NOMO-1 (cell line): ENCODE results near the gene FYN.
"Not testable (repeated sequence)": the region's sequence is repeated elsewhere in the genome, so short reads cannot be mapped to it uniquely, and the experiment has no call there.

ENCODE experiments used
- DNase-seq, 2 experiments: peaks; one replicate each; lab custom pipeline; 2025; ENCODE audit not compliant: unreplicated experiment in 2 of 2; lab: John Stamatoyannopoulos, UW

FYN gene

DNA sequence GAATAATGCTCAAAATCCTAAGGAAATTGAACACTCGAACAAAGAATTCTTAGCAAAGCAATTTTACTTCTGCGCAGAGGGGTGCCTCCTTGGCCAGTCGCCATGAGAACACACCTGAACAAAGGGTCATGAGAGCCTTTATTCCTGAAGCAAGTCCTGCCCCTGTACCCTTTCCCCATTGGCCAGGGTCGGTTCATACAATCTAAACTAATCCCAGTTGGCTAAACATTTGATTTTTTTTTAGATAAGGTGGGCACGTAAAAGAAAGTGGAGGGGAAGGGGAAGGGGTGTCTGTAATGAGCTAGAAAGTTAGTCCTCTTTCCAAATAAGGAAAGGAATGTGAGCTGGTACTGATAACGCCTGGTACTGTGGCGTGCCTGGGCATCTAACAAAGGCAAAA is 37.9 kb downstream of the FYN start:
- not testable (repeated sequence) for DNase-seq

DNA sequence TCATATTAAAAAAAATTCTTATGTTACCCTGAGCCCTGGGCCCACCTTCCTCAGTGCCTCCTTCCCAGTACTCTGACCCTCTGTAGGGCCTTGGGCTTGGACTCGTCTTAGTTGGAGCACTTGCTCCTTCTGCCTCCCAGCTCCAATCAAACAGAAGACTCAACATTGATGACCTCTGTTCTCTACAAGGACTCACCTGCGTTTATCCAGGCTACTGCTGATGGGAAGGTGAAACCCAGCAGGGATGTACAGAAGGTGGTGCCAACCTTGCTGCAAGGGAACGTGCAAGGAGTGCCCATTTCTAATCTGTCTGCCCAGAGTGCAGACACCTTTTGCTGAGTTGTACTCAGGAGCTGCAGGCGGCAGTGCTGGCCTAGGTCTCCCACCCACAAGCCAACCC is 38.9 kb downstream of the FYN start:
- no peak for DNase-seq

DNA sequence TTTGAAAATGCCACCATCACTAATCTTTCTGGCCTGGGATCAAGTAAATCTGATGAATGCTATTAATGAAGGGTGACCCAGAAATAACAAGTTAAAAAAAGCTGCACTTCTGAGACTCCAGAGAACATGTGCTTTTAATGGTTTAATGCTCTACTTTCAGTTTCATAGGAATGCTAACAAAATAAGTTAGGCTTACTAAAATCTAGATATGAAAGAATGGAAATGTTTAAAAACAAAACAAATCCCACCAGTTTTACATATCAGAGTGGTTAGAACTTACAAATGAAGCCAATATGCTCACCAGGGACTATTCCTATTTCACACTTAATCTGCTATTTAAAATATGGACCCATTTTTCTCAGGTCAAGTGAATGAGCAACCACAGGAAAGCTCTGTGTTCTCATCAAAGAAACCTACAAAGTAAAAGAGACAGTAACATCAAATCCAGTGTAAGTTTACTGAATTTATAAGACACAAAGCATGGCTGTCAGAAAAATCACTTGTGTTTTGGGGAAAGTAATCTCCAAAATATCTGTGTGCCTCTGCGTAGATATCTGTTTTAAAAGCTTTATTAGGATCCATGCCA is 40.3 kb downstream of the FYN start:
- no peak for DNase-seq

DNA sequence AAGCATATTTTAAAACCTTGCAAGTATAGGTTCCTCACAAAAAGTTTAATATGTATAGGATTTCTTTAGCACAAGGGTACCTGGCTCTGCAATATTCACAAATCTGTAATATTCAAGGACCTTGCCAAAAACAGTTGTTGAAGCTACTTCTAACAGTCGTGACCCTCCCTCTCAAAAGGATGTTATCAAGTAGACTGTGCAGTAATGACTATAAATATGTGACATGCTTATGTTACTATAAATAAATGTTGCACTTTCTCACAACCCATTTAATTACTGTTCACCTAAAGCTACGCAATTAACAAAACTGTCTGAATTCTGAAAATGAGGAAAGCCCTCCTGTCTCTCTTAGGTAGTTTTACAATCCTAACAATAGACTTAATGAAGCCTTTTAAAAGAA is 41.8 kb downstream of the FYN start:
- no peak for DNase-seq

DNA sequence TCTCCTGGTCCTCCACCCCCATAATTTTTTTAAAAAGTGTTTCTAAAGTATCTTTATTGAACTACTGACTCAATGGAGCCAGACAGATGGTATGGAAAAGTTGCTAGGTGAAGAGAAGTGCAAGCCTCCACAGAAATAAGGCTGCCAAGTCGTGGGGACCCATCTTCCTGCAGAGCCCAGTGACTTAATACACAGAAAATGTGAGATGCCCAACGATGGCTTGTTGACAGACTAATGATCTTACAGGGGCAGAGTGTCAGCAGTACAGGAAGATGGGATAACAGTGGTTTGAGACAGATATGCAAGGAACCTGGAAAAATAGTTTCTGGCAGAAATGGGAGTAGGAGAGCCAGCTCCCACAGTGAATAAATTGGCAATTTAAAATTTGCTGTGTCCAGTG is 43.3 kb downstream of the FYN start:
- no peak for DNase-seq

DNA sequence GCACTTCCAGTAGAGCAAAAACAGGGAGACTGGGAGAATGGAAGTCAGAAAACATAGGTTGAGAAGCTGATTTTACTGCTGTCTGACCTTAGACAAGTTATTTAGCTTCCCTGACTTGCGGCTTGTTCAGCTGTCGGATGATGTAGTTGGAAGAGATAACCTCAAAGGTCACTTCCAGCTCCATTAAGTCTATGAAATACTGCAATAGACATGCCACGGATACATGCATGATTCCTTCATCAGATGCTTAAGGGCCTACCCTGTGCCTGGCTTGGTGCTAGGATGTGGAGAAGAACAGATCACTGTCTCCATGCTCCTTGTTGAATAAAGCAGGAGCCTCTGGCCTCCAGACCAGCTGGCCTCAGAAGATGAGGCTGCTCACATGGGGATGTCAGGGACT is 43.7 kb downstream of the FYN start:
- DNase-seq, result no peak

DNA sequence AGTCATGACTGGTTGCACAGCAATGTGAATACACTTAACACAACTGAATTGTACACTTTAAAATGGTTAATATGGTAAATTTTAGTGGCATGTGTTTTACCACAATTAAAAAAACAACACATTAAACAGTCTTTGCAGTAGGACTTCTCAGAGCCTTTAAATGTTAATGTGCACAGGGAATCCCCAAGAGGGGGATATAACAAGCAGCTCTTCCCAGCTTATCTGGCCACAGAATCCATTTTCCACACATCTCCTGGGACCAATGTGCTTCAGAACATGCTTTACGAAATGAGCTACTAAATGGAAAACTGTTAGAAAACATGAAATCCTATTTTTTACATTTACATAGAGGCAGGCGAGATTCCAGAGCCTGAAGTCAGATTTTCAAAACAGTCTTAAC is 44.4 kb downstream of the FYN start:
- no peak for DNase-seq

DNA sequence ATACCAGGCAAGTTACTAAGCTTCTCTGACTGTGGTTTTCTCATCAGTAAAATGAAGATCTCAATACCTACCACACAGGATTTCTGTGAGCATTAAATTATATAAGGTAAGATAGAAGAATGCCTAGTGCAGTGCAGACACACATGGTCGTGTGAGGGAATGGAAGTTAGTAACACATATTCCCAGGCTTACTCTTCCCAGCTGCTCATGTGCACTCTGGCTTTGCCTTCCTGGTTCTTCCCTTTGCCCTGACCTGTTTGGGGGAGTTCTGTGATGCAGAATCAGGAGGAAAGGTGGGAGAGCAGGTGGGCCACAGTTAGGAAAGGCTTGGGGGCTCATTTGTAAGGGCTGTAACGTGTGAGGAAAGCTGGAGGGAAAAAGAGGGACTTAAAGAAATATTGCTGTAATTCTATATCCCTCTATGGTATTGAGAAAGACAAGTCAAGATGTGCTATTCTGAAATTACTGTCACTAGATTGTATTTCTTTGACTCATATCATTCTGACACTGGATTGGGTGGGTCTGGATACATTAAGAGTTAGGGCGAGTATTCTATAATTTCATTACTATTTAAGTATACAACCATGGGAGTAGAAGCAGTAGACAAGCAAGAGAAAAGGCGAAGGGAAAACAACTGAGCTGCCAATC is 47.7 kb downstream of the FYN start:
- no peak for DNase-seq

DNA sequence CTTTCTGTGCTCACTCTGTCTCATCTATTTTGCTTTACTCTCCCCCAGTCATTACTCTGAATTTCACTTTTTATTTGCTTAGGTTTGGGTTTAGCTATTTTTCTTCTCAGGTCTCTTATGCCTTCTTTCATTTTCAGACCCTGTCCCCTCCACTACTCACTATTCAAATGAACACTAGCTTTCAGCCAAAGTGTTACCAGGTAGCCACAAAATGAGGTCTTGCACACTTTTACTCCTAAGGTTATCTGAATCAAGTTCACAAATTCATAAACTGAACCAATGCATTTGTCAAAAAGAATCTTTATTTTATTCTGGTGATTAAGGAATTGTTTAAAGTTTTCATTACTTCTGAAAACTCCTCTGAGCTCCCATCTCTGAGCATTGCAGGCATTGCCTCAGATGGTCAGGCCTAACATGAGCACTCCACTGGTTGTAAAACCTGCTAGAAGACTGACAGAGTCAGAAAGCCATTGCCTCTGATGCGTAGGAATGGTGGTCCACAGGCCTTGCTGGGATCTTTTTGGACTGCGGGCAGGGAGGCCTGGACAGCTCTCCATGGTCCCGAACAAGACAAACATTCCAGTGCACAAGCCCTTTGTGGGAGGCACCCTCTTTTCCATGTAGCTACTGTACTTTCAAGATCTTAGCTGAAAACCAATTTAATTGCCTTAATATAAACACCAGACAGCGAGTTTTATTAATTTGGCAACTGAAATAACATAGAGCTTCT is 48.5 kb downstream of the FYN start:
- DNase-seq, result no peak

DNA sequence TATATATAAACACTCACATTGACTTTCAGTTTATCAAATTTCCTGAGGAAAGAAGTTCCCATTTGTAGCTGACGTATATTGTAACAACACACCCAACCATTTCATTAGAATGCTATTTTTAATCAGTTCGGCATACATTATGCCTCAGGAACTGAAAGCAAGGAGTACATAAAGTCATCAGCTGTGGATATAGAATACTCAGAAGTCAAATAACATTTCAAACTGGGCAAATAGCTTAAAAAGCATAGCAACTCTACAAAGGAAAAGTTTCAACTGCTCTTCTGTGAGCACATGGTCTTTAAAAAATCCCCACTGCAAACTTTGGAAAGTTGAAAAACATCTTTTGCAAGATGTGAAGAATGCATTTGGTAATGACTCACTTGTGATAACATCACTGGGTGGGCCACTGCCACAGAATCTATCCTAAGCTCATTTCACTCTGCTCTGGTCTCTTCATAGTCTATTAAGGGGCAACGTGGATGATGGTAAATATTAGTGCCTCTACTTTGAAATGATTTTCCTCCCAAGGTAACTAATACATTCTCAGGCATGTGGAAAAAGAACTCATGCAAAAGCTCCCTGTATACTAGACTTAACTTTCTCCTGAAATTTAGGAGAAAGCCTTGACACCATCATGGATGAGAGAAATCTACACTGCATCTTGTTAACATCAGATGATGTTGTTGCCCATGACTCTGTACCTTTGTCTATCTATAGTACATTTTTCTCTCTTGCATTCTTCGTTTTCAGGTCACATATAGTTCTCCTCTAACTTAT is 49.2 kb downstream of the FYN start:
- peak in 1 of 2 experiments; percentile 15 for DNase-seq

DNA sequence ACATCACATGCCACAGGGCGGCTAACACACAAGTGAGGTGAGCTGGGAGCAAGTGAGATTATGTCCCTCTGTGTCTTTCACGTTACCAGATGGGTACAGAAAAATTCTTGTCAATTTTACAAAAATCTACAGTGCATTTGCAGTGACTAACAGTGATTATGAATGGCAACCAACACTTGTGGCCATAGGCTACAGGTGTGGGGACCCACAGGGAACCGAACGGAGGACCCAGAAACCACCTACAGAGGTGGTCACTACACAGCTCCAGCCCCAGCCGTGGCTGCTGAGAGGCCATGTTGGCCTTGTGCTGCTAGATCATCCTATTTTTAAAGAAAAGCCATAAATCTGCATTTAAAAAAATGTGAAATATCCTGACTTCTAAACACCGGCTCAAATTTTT is 50.2 kb downstream of the FYN start:
- DNase-seq, result no peak

DNA sequence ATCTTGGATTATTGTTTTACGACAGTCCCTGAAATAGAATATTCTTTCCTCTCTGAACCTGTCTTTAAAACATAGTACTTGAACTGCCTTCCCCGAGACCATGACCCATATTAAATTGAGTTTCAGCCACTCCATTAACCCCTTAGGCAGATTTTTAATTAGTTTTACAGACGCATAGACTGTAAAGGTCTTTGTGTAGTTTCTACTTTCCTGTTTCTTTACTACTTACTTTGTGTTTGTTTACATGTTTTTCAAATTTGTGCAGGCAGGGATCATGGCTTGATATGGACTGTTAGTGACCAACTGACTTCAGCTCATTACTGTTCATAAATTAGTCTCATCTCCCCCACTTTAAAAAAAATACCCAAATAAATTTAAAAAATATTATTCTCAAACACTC is 53.8 kb downstream of the FYN start:
- no peak for DNase-seq

DNA sequence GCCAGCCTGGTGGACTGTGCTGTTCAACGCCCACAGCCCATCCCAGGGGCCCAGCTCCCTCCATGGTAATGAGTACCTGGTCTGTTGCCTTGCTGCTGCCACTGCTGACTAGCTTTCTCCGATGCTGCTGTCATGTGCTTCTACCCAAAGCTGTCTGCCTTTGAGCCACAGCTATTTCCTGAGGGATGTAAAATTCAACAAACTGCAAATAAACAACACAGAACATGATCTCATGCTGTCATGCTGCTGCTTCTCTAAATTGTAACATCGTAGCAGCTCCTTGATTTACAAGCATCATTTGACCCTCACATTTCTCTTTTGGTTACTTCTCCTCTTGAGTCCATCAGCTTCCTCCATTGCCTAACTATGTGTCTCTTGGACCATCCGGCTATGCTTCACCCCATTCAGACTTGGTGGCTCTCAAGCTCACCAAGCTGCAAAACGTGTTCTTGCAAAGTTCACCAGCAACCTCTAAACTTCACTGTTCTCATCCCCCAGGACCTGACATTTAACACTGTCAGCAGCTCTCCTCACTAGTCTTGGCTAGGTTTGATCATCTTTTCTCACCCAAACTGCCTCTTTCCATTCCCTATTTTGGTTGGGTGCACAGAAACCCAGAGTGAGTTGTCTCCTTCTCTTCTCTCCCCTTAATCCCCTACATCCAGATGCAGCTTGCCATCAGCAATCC is 54.6 kb downstream of the FYN start:
- no peak for DNase-seq

DNA sequence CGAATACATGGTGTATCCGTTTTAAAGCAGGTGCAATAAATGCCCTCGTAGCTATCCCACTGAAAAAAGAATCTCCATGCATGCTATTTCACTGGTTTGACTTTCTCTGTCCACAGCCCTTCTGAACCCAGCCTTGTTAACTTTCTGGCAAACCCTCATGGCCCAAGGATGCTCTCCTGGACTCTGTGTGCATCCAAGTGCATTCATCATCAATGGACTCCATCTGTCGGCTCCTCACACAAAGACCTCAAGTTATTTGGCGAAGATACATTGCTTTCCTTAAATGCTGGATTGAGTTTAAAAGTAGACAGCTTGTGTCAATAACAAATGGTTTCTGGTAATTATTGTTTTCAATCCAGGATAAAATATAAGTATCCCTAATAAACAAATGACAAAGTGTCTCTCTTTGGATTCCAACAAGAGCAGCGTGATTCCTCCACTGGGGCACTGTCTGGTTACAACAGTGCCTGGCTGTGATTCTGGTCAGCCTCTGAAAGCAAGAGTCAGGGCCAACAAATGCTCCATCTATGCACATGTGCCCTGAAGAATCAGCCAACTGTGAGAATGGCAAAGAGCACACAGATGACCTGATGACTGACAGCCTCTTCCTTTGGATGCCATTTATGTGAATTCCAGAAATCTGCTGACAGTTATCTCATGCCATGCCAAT is 55.7 kb downstream of the FYN start:
- no peak for DNase-seq

DNA sequence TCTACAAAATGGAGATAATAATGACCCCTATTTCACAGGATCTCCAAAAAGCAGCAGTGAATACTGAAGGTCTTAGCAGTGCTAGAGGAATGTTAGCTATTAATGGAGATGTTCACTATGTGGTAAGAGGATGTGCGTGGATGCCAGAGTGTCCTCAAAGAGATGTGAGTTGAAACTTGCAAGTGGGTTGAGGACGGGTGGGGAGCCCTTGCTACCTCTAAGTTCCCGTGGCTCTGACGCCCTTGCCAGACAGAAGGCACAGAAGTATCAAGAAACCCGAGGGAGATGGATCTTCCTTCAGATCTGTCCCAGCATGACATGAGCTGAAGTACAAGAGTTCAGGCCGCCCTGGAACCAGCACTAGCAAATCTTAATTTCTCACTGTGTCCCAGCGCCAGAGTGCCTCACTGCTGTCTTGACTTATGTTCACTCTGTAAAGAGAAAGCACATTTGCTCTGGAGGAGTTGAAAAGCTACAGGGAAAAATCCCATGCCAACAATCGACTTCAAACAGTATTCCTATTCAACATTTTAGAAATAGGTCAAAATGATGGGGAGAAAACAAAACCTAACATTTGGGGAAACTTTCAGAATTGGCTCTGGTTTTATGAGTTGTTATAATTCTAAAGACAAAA is 59.5 kb downstream of the FYN start:
- DNase-seq, result no peak

DNA sequence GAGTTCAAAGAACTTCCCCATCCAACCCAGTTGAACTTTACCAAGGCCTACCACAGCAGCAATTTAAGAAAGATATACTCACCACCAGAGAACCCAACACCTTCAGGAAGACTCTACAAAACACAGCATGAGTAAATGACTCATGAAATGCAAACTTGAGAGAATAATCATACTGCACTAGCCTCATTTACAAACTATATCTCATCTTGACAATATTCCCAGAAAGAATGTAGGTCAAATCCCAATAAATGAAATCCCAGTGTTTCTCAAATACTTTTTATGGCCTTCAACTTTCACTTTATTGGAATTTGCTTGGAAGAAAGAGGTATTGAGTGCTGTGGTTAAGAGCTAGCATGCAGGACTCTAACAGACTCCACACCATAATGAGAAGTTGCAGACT is 60.0 kb downstream of the FYN start:
- DNase-seq, result no peak

DNA sequence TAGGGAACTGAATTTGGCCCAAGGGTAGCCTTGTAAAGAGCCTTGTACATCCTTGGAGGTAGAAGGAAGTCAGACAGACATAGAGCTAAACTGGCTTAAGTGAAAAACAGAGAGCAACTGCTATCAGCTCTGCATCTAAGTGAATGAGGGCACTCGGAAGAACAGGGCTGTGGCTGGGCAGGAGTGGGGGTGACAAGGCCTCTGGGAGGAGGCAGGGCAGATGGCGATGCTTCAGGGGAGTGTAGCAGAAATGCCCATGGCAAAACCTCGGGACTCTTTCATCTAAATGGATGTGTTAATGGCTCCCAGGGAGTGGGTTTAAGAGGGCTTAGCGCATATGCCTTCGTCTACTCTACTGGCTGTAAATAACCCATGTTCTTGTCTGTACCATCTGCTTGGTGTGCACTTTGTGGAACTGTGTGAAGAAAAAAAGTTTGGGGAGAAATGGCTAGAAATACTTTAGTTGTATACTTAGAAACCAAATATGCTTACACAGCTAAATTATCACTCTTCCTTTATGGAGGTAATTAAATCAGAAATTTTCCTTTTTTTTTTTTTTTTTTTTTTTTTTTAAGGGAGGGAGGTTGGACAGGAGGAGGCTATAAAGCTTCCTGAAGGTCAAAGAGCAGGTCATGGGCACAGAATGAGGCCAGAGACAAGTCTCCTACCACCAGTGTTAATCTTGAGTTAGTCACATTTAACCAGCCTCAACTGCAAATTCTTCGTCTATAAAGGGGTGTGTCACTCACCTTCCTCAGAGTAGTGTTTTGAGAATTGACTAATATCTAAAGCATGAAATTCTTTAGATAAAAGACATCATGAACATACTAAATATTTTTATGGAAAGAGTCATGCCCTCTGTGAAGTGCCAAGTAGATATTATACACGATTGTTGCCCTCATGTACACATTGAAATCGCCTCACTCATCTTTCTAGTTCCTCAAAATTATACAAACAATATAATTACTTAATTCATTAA is 60.9 kb downstream of the FYN start:
- no peak for DNase-seq

DNA sequence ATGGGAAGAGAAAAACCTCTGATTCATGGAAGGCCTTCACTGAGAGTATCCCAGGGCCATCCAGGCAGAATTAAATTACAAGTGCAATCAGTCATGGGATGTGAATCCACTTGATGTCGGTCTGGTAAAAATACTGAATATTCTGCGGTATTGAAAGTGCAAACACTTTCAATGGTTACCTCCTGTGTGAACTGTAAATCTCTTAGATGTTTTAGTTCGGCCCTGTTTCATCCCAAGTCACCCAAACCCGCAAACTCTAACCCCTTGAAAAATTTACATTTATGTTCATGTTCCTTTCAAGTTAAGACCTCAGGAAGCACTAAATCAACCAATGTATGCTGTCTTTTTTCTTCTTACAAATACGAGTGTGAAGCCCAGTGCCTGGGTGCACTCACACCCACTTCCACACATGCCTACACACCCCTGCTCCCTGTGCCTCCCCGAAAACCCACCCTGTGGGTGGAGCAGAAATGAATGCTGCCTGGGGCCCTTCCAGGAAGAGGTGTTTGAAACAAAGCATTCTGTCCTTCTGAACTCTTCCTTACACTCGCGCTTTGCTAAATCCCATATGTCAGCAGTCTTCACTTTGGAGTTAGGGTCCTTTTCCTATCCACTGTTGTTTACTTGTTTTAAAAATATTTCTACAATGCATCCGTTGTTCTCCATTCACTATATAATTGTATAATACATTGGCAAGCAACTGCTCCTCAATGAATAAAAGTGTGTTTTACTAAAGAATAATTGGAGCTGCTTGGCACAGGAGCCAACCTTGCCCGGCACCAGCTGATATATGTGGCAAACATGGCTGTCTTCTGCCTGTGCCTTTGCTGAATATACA is 62.7 kb downstream of the FYN start:
- DNase-seq, result no peak
